SK-N-SH (cell line): Measurements from ENCODE around the gene CCDC187.

Experiments
- CTCF ChIP-seq: fragments of 200-600 bp; sonication (generic); IDR thresholded peaks from 2 replicates; pipeline ENCODE4 v1.6.1; 2017; ENCODE audit warnings: antibody characterized with exemption, mild to moderate bottlenecking, moderate library complexity
- JUND ChIP-seq: IDR thresholded peaks from 2 replicates; pipeline ENCODE4 v1.4.0; 2012
- MAX ChIP-seq: IDR thresholded peaks from 2 replicates; pipeline ENCODE4 v1.4.0; 2012; ENCODE audit warnings: low read depth
- RXRA ChIP-seq: IDR thresholded peaks from 2 replicates; pipeline ENCODE4 v1.4.0; 2012; ENCODE audit warnings: low read depth, mild to moderate bottlenecking, borderline replicate concordance
- SIN3A ChIP-seq: IDR thresholded peaks from 2 replicates; pipeline ENCODE4 v1.6.1; 2012; ENCODE audit warnings: low read depth, mild to moderate bottlenecking, low read length, moderate library complexity, borderline replicate concordance
- YY1 ChIP-seq: IDR thresholded peaks from 2 replicates; pipeline ENCODE4 v1.4.0; 2012; ENCODE audit warnings: low read depth, mild to moderate bottlenecking
- ZBTB33 ChIP-seq: IDR thresholded peaks from 2 replicates; pipeline ENCODE4 v1.4.0; 2012; ENCODE audit warnings: low read depth, borderline replicate concordance

GRCh38 chr9:136300016-136300545 is 3.8 kb downstream of the CCDC187 start:
- TF ChIP-seq CTCF: no peak
- TF ChIP-seq SIN3A: no peak
- TF ChIP-seq MAX: no peak
- no peak for TF ChIP-seq RXRA
- TF ChIP-seq JUND: no peak
- TF ChIP-seq YY1: no peak
- TF ChIP-seq ZBTB33: no peak
